Osteocyte (in vitro differentiated cells): ENCODE data around the gene UBR2. TPM values are rescaled to one million over a fixed set of nuclear protein-coding genes. Genes with fewer than 3 reads are reported as not detected.
"Not testable (repeated sequence)": the region's sequence is repeated elsewhere in the genome, so short reads cannot be mapped to it uniquely, and the experiment has no call there.

Experiments
- DNase-seq: peaks from one replicate; pipeline ENCODE4 v3.0.0; 2021; ENCODE audit warnings: mixed read lengths; ENCODE audit not compliant: unreplicated experiment; ENCODE audit errors: extremely low spot score
- H3K27ac Mint-ChIP-seq: one replicate; pipeline ENCODE4 v1.8.0; 2021; ENCODE audit warnings: mild to moderate bottlenecking, mixed read lengths; ENCODE audit not compliant: unreplicated experiment
- H3K27me3 Mint-ChIP-seq: one replicate; pipeline ENCODE4 v1.8.0; 2021; ENCODE audit warnings: mixed read lengths; ENCODE audit not compliant: unreplicated experiment
- H3K36me3 Mint-ChIP-seq: one replicate; pipeline ENCODE4 v1.8.0; 2021; ENCODE audit warnings: mixed read lengths; ENCODE audit not compliant: unreplicated experiment
- H3K4me1 Mint-ChIP-seq: one replicate; pipeline ENCODE4 v1.8.0; 2021; ENCODE audit warnings: mixed read lengths; ENCODE audit not compliant: unreplicated experiment
- H3K4me3 Mint-ChIP-seq: one replicate; pipeline ENCODE4 v1.8.0; 2021; ENCODE audit warnings: mild to moderate bottlenecking, moderate library complexity, mixed read lengths; ENCODE audit not compliant: unreplicated experiment
- H3K9me3 Mint-ChIP-seq: one replicate; pipeline ENCODE4 v1.8.0; 2021; ENCODE audit warnings: mixed read lengths; ENCODE audit not compliant: unreplicated experiment
- total RNA-seq: library from RNA; stranded (reverse); gene quantifications from 2 replicates; pipeline ENCODE4 v1.2.1, GENCODE V29; 2021
- TF ChIP-seq, protein P1 (sequence below): fragments of 200-600 bp; sonication (generic); IDR thresholded peaks from 2 replicates; pipeline ENCODE4 v1.5.0; 2021; ENCODE audit warnings: antibody characterized with exemption, mild to moderate bottlenecking, moderate library complexity

Gene UBR2
- total RNA-seq, 1 donor from 2014 or later, result 29.3 TPM

DNA sequence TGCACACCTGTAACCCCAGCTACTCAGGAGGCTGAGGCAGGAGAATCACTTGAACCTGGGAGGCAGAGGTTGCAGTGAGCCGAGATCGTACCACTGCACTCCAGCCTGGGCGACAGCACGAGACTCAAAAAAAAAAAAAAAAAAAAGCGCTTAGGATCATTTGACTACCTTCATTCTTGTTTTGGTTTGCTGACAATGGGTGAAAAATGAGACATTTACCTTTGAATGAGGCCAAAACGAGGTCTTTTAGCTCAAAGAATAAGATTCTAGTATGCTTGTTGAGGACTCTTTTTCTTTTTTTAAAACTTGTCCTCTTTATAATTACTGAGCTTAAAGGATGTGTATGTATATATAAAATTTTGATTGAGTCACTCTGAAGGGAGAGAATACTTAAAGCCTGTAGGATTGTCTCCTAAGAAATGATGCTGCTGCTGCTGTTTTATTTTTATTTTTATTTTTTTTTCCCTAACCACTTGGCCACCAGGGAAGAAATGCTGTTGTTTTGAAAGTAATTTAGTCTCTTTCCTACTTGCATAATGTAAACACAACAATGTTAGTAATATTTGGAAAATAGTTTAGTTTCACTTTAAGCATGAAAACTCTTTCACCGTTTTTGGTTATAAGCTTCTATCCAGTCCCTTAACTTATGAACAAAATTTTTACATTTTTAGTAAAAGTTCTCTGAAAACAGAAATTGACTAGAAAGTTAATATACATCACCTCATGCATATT is 7.9 kb downstream of the UBR2 start:
- peak overlapping the region; percentile 51 for H3K4me3 Mint-ChIP-seq
- peaks cover 37% of the 10 kb centered on the region for H3K4me1 Mint-ChIP-seq
- H3K27ac Mint-ChIP-seq, result peak overlapping the region; percentile 65
- peaks cover 28% of the 10 kb centered on the region for H3K36me3 Mint-ChIP-seq
- H3K9me3 Mint-ChIP-seq, result no peaks in the 10 kb centered on the region
- no peaks in the 10 kb centered on the region for H3K27me3 Mint-ChIP-seq
- TF ChIP-seq, protein P1, sequence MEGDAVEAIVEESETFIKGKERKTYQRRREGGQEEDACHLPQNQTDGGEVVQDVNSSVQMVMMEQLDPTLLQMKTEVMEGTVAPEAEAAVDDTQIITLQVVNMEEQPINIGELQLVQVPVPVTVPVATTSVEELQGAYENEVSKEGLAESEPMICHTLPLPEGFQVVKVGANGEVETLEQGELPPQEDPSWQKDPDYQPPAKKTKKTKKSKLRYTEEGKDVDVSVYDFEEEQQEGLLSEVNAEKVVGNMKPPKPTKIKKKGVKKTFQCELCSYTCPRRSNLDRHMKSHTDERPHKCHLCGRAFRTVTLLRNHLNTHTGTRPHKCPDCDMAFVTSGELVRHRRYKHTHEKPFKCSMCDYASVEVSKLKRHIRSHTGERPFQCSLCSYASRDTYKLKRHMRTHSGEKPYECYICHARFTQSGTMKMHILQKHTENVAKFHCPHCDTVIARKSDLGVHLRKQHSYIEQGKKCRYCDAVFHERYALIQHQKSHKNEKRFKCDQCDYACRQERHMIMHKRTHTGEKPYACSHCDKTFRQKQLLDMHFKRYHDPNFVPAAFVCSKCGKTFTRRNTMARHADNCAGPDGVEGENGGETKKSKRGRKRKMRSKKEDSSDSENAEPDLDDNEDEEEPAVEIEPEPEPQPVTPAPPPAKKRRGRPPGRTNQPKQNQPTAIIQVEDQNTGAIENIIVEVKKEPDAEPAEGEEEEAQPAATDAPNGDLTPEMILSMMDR, result no peak
- no peak for DNase-seq

DNA sequence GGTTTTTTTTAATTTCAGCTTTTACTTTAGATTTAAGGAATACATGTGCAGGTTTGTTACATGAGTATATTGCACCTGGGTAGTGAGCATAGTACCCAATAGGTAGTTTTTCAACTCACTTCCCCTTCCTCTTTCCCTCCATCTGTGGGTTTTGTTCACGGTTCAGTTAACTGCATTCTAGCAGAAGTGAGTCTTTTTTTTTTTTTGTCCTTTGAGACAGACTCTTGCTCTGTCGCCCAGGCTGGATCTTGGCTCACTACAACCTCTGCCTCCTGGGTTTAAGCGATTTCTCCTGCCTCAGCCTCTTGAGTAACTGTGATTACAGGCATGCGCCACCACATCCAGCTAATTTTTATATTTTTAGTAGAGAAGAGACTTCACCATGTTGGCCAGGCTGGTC is 8.7 kb downstream of the UBR2 start:
- Mint-ChIP-seq H3K4me1 (peaks cover 32% of the 10 kb centered on the region), H3K27me3 (no peaks in the 10 kb centered on the region), H3K9me3 (no peaks in the 10 kb centered on the region), H3K4me3 (no peak overlapping the region), H3K27ac (peak overlapping the region; percentile 65), H3K36me3 (peaks cover 28% of the 10 kb centered on the region)
- TF ChIP-seq, protein P1, result no peak
- DNase-seq, result no peak

DNA sequence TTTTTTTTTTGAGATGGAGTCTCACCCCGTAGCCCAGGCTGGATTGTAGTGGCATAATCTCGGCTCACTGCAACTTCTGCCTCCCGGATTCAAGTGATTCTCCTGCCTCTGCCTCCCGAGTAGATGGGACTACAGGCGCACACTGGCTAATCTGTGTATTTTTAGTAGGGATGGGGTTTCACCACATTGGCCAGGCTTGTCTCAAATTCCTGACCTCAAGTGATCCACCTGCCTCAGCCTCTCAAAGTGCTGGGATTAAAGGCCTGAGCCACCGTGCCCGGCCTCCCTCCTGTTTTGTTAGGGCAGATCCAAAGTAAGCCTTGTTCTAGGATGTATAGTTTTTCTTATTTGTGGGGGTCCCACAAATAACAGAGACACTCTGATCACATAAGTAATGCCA is 12.7 kb downstream of the UBR2 start:
- H3K27me3 Mint-ChIP-seq, DNase-seq, H3K27ac Mint-ChIP-seq, H3K4me3 Mint-ChIP-seq, H3K9me3 Mint-ChIP-seq: not testable (repeated sequence)
- H3K4me1 Mint-ChIP-seq, result peaks cover 14% of the 10 kb centered on the region
- peaks cover 38% of the 10 kb centered on the region for H3K36me3 Mint-ChIP-seq

GRCh38 chr6:42598300-42598699 is 34.5 kb downstream of the UBR2 start:
- TF ChIP-seq, protein P1, result no peak
- Mint-ChIP-seq H3K9me3 (peaks cover 11% of the 10 kb centered on the region), H3K27ac (no peak overlapping the region), H3K4me3 (no peak overlapping the region), H3K4me1 (no peaks in the 10 kb centered on the region), H3K27me3 (no peaks in the 10 kb centered on the region), H3K36me3 (peaks cover 33% of the 10 kb centered on the region)
- DNase-seq, result no peak

GRCh38 chr6:42599558-42599957 is 35.7 kb downstream of the UBR2 start:
- Mint-ChIP-seq H3K4me3 (no peak overlapping the region), H3K9me3 (peaks cover 11% of the 10 kb centered on the region), H3K27me3 (no peaks in the 10 kb centered on the region), H3K36me3 (peaks cover 27% of the 10 kb centered on the region), H3K27ac (no peak overlapping the region), H3K4me1 (no peaks in the 10 kb centered on the region)
- TF ChIP-seq, protein P1, result no peak
- no peak for DNase-seq
